Sigmoid colon (tissue), 7 donors: ENCODE results near the gene PRCD. TPM values are rescaled to one million over a fixed set of nuclear protein-coding genes. Genes with fewer than 3 reads are reported as not detected.
A peak's percentile ranks its signal among the peaks of the same experiment; 100 is the strongest.
"Not testable (repeated sequence)": the region's sequence is repeated elsewhere in the genome, so short reads cannot be mapped to it uniquely, and the experiment has no call there.

ENCODE experiments used
- DNase-seq: peaks from one replicate; pipeline ENCODE4 v3.0.0-alpha.2; 2019
- H3K27ac ChIP-seq, 4 donors: fragments of 200-600 bp; sonication (generic); one replicate each; pipeline ENCODE4 v1.5.1; 2016 to 2019; ENCODE audit warnings: mild to moderate bottlenecking in 1 of 4
- H3K27me3 ChIP-seq, 3 donors: fragments of 200-600 bp; sonication (generic); one replicate each; pipeline ENCODE4 v1.5.1; 2019; ENCODE audit warnings: mild to moderate bottlenecking in 1 of 3
- H3K36me3 ChIP-seq, 4 donors: fragments of 200-600 bp; sonication (generic); one replicate each; pipeline ENCODE4 v1.5.1; 2016 to 2019
- H3K4me1 ChIP-seq, 4 donors: fragments of 200-600 bp; sonication (generic); one replicate each; pipeline ENCODE4 v1.5.1; 2017 to 2019
- H3K4me3 ChIP-seq, 4 donors: fragments of 200-600 bp; sonication (generic); one replicate each; pipeline ENCODE4 v1.5.1; 2017 to 2019; ENCODE audit warnings: mild to moderate bottlenecking in 2 of 4, moderate library complexity in 1 of 4
- H3K9me3 ChIP-seq, 4 donors: fragments of 200-600 bp in 3 of 4; sonication (generic) in 3 of 4; one replicate each; pipeline versions ENCODE4 v1.5.1 to v1.6.1; 2013 to 2019
- EP300 ChIP-seq, 4 donors: sonication (generic); formaldehyde crosslinking; IDR thresholded peaks; one replicate each; pipeline ENCODE4 v1.6.1; 2017; ENCODE audit warnings: antibody characterized with exemption in 4 of 4
- POLR2A ChIP-seq, 2 donors: fragments of 450-650 bp; IDR thresholded peaks; one replicate each; pipeline ENCODE4 v1.6.1; 2016; ENCODE audit warnings: antibody characterized with exemption in 2 of 2, mild to moderate bottlenecking in 2 of 2, moderate library complexity in 2 of 2
- POLR2AphosphoS5 ChIP-seq, 4 donors: sonication (generic); formaldehyde crosslinking; IDR thresholded peaks; one replicate each; pipeline ENCODE4 v1.6.1; 2017; ENCODE audit warnings: antibody characterized with exemption in 4 of 4
- WGBS, 2 donors: extraction: QIAGEN DNeasy Blood & Tissue Kit; methylation state at CpG; one replicate each; pipeline ENCODE4 v1.1.7; 2013; 5-methylcytosine and 5-hydroxymethylcytosine counted together
- intact Hi-C: fragments of 100-400 bp; cut with DNase I; formaldehyde crosslinking; loops from one replicate; pipeline ENCODE4 v1.15.1; 2023
- polyA plus RNA-seq, 3 donors: library from polyadenylated mRNA; stranded (reverse); fragments of 200-250 nt; gene quantifications; one replicate each; pipeline ENCODE4 v1.2.3, GENCODE V29; 2013
- total RNA-seq, 4 donors: library from RNA; depleted of rRNA; stranded (reverse); fragments of >200 nt; gene quantifications; one replicate each; pipeline ENCODE4 v1.1.0, GENCODE V29; 2016
- TF ChIP-seq, protein P1 (sequence below), 4 experiments: fragments of 450-650 bp in 3 of 4; fragments of 200-600 bp in 1 of 4; IDR thresholded peaks; one replicate each; pipeline ENCODE4 v1.5.1; 2016 to 2019; ENCODE audit warnings: antibody characterized with exemption in 4 of 4, mild to moderate bottlenecking in 3 of 4, moderate library complexity in 2 of 4
- donor health status: healthy with polysubstance abuse.
- donor health status: Bipolar disorder and iron deficiency.
- donor health status: healthy.

Gene PRCD
- total and polyA plus RNA-seq, 7 donors: 1.1 to 7.1 (median 5.3) TPM; not detected in 1

DNA sequence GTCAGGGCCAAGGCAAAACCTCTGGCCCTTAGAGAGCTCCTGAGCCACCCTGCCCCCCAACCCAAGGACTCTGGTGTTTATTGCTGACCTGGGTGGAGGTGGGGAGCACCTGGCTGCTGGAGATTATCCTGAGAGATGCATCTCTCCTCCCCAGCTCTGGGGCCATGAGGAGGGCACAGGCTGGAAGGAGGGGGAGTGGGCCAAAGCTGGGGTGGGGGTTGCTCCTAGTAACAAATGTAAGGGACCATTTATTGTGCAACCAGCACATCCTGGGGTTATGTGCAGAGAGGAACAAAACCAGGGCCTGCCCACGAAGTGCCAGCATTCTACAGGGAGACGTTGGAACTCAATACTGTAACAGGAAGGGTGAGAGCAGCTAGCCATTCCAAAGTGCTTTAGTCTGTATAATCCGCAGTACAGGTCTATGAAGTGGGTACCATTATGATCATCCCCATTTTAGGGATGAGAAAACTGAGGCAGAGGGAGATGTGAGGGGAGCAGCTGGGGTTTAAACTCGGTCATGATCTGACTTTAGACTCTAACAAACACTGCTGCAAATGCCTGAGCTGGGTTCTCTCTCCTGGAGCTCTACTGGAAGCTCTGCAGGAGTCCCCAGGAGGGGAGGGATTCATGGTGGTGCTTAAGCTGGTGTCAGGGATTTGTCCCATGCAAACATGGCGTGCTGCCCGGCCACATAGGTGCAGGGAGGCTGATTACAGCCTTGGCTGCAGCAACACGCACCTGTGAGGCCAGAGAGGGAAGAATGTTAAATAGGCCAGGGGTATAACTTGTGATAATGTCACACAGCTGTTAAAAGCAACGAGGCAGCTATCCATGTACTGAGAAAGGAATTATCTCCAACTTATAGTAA lies 37.3 kb upstream of the PRCD start:
- Histone ChIP-seq H3K27ac (peak overlapping the region; percentile 73 to 78 (median 76)), H3K4me3 (no peak overlapping the region), H3K36me3 (no peaks in the 10 kb centered on the region), H3K4me1 (peaks cover 0 to 40% (median 31%) of the 10 kb centered on the region in 4 donors), H3K9me3 (no peaks in the 10 kb centered on the region), H3K27me3 (peaks cover 0 to 11% (median 8%) of the 10 kb centered on the region in 3 donors)
- TF ChIP-seq POLR2AphosphoS5 (IDR thresholded peaks at IDR 0.05): peak in 1 of 4 donors; percentile 26
- no peak for TF ChIP-seq POLR2A (IDR thresholded peaks at IDR 0.05)
- TF ChIP-seq, protein P1, sequence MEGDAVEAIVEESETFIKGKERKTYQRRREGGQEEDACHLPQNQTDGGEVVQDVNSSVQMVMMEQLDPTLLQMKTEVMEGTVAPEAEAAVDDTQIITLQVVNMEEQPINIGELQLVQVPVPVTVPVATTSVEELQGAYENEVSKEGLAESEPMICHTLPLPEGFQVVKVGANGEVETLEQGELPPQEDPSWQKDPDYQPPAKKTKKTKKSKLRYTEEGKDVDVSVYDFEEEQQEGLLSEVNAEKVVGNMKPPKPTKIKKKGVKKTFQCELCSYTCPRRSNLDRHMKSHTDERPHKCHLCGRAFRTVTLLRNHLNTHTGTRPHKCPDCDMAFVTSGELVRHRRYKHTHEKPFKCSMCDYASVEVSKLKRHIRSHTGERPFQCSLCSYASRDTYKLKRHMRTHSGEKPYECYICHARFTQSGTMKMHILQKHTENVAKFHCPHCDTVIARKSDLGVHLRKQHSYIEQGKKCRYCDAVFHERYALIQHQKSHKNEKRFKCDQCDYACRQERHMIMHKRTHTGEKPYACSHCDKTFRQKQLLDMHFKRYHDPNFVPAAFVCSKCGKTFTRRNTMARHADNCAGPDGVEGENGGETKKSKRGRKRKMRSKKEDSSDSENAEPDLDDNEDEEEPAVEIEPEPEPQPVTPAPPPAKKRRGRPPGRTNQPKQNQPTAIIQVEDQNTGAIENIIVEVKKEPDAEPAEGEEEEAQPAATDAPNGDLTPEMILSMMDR (IDR thresholded peaks at IDR 0.05): no peak
- TF ChIP-seq EP300 (IDR thresholded peaks at IDR 0.05): no peak
- no peak for DNase-seq
- WGBS, 2 donors: 66 to 79% methylated on average over 8 of the region's 8 CpGs
- intact Hi-C loops: no loop called here

DNA sequence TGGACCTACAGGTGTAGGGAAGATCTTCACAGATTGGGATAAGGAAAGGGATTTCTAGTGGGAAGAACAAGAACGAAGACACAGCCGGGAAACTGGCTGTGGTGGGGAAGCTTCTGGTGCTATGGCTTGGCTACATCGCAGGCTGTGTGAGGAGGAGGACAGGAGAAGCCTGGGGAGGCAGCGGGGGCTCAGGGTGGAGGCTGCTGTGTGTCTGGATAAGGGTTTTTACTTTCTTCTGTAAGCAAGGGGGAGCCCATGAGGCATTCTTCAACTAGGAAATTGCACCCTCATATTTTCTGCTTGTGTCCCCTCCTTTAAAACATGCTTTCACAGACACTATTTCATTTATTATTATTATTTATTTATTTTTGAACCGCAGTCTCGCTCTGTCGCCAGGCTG lies 35.7 kb upstream of the PRCD start:
- WGBS, 2 donors: 62 to 75% methylated on average over 7 of the region's 7 CpGs
- no peak overlapping the region for H3K27ac ChIP-seq
- no peaks in the 10 kb centered on the region for H3K9me3 ChIP-seq
- peaks cover 0 to 24% (median 16%) of the 10 kb centered on the region in 4 donors for H3K4me1 ChIP-seq
- peaks cover 0 to 15% (median 13%) of the 10 kb centered on the region in 3 donors for H3K27me3 ChIP-seq
- no peak for DNase-seq
- no peaks in the 10 kb centered on the region for H3K36me3 ChIP-seq
- TF ChIP-seq POLR2AphosphoS5 (IDR thresholded peaks at IDR 0.05): no peak
- TF ChIP-seq, protein P1 (IDR thresholded peaks at IDR 0.05): no peak
- TF ChIP-seq POLR2A (IDR thresholded peaks at IDR 0.05): no peak
- no peak for TF ChIP-seq EP300 (IDR thresholded peaks at IDR 0.05)
- intact Hi-C loops: no loop called here
- H3K4me3 ChIP-seq: no peak overlapping the region

DNA sequence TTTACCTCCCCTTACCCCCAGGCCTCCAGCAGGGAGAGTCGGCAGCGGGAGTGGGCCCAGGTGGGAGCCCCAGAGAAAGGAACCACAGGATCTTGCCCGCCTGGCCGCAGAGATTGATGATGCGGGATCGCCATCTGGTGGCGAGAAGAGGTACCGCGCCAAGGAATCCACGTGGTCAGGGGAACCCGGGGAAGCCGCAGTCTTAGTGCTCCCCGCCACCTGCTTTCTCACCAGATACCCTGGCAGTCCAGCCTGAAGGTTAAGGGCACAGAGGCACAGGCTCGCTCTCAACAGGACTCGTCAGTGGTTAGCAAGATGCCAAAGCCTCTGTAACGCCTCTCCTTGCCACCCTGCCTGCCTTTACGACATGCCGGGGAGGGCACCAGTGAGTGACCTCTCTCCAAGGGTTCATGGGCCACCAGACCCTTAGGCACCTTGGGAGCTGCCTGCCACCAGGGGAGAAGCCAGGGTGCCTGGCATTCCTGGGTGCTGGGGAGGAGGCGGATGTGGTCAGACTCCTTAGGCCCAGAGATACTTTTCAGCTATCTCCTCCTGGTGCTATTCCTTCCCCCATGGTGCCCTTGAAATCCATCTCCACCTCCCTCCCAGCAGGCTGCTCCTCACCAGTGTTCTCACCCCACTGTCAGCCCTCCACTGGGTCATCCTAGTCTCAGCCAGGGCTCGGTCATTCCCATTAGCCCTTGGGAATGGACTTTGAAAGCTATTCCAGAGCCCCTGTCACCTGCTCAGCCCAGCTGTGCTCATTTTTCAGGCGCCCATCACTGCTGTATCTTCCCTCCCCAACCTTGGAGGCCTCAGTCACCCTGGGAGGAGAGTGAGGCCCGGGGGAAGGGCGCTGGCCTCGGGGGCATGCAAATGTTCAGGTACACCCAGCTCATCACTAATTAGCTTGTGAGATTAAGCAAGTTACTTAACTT lies 33.2 kb upstream of the PRCD start:
- H3K27ac ChIP-seq: no peak overlapping the region
- intact Hi-C loops: loop anchor here (1.0 to 5.0 kb wide), 2 partner anchors 40 to 99 kb away; no protein-coding TSS in a partner anchor
- H3K27me3 ChIP-seq: peaks cover 0 to 15% (median 13%) of the 10 kb centered on the region in 3 donors
- TF ChIP-seq, protein P1 (IDR thresholded peaks at IDR 0.05): peak; percentile 87 to 94 (median 93)
- TF ChIP-seq POLR2A (IDR thresholded peaks at IDR 0.05) (no peak), POLR2AphosphoS5 (IDR thresholded peaks at IDR 0.05) (no peak), EP300 (IDR thresholded peaks at IDR 0.05) (no peak)
- peaks cover 0 to 17% (median 6%) of the 10 kb centered on the region in 4 donors for H3K4me1 ChIP-seq
- H3K4me3 ChIP-seq: no peak overlapping the region
- no peaks in the 10 kb centered on the region for H3K36me3 ChIP-seq
- 25 to 28% methylated on average over 24 of the region's 24 CpGs for WGBS, 2 donors
- no peaks in the 10 kb centered on the region for H3K9me3 ChIP-seq
- peak; percentile 90 for DNase-seq

DNA sequence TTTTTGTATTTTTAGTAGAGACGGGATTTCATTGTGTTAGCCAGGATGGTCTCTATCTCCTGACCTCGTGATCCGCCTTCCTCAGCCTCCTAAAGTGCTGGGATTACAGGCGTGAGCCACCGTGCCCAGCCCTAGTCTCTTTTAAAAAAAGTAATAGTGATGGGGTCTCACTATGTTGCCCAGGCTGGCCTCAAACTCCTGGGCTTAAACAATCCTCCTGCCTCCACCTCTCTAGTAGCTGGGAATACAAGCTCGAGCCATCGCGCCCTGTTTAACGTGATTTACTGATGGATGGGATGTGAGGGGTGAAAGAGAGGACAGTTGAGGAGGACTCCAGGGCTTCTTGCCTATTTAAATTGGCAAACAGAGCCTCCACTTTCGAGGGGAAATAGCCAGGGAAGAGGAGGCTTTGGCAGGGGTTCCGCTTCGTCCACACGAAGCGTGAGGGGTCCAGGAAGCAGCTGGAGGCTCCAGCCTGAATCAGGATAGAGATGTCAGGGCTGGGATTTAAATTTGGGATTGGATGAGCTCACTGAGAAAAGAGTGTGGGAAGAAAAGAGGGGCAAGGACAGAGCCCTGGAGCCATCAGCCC lies 31.3 kb upstream of the PRCD start:
- 75 to 80% methylated on average over 14 of the region's 14 CpGs for WGBS, 2 donors
- H3K36me3 ChIP-seq, DNase-seq, H3K27ac ChIP-seq, H3K9me3 ChIP-seq, H3K4me3 ChIP-seq: not testable (repeated sequence)
- intact Hi-C loops: loop anchor here (5.0 kb wide), 1 partner anchor 101 kb away; no protein-coding TSS in a partner anchor
- H3K4me1 ChIP-seq: peaks cover 0 to 12% (median 0%) of the 10 kb centered on the region in 4 donors
- peaks cover 0 to 15% (median 13%) of the 10 kb centered on the region in 3 donors for H3K27me3 ChIP-seq
